NCI-H526 (cell line): ENCODE data around the gene MYEOV.

Experiments
- DNase-seq, 2 experiments: peaks; one replicate each; lab custom pipeline; 2025; lab: John Stamatoyannopoulos, UW

MYEOV gene

GRCh38 chr11:69265911-69266510 lies 27.9 kb upstream of the MYEOV start:
- DNase-seq: no peak

GRCh38 chr11:69267395-69267805 lies 26.6 kb upstream of the MYEOV start:
- no peak for DNase-seq

GRCh38 chr11:69268911-69269310 lies 25.0 kb upstream of the MYEOV start:
- DNase-seq: no peak

- DNase-seq: no peak
Observed at GRCh38 chr11:69269388-69269787, 24.6 kb upstream of the MYEOV start.

GRCh38 chr11:69269926-69270697 lies 23.8 kb upstream of the MYEOV start:
- no peak for DNase-seq

GRCh38 chr11:69270941-69271340 lies 23.0 kb upstream of the MYEOV start:
- peak in 1 of 2 experiments; percentile 56 for DNase-seq

DNA sequence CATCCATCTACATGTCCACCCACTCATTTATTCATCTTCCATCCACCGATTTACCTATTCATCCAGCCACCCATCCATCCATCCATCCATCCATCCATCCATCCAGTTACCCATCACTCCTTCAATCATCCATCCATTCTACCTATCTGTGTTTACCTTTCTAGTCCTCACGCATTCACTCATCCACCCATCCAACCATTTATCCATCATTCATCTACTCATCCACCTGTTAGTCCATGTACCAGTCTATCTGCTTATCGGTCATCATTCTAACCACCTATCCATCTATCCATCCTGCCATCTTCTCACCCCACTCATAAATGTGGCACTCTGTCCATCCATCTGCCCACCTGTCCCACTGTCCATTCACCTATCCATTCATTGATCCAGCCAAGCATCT lies 21.9 kb upstream of the MYEOV start:
- no peak for DNase-seq

DNA sequence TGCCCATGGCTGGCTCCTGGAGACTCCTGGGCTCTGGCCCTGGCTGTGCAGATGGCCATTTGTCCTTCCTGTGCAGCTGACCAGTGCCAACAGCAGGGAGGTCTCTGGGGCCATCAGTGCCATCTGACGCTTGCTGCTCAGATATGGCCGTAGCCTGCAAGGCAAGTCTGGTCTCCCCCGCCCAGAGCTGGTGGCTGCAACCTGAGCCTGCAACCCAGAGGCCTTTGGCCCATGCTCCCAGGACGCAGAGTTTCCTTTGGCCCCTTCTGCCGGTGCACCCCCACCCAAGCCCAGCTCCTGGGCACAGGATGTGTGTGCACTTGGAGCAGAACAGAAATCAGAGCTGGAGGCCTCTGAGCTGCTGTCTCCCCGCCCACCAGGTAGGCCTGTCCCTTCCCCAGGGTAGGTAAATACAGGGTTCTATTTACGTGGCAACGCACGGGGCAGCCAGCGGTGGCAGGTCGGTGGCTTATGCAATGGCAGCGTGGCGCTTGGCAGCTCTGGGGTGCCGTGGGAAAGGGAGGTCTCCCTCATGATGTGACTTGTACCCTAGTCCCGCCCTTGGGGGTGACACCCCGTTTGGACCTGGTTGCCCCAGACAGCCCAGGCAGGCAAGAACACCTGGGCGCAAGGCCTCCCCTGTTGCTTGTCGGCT lies 21.0 kb upstream of the MYEOV start:
- no peak for DNase-seq

DNA sequence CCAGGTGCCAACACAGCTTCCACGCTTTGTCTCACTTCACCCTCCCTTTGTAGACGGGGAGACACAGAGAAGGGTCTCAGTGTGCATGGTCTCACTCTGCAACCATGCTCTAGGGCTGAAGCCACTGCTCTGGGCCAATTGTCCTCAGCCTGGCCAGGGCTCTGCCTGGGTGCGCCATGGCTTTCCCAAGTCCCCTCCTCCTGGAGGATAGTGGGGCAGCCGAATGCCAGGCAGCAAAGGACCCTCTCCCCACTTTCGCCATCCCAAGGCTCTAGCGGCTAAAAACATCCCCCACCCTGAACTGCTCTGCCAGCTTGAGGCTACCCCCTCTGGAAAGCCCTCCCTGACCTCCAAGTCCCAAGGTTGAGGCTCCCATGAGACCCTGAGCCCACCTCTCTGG lies 20.4 kb upstream of the MYEOV start:
- no peak for DNase-seq

DNA sequence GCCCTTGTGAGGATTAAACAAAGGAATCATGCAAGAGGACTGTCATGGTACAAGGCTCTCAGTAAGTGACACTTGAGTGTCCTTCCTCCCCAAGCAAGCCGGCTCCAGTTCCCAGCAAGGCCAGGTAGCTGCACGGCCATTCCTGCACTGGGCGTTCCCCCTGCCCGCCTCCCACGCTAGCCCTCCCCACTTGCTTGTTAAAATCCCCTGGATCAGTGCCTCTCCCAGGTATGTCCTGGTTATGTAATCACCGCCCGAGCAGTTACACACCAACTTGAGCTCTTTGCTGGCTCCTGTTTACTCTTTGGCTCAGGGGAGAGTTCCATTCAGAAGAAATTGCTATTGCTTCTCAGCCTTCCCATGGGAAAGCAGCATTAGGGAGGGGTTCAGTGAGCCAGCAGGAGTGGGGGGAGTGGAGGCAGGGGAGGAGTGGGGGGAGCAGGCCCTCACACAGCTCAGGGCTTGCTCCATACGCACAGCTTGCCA lies 19.4 kb upstream of the MYEOV start:
- peak; percentile 58 to 80 for DNase-seq

DNA sequence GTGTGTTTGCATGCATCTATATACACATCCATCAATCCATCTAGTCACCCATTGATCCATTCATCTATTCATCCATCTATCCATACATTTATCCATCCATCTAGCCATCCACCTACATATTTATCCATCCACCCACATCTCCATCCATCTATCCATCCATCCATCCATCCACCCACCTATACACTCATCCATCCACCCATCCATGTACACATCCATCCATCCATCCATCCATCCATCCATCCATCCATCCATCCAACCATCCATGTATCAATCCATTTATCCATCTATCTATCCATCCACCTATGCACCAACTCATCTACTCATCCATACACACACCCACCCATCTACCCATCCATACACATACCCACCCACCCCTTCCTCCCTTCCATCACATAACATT lies 18.8 kb upstream of the MYEOV start:
- DNase-seq: no peak

GRCh38 chr11:69276165-69276564 lies 17.8 kb upstream of the MYEOV start:
- no peak for DNase-seq

- peak; percentile 37 to 73 for DNase-seq
Observed at GRCh38 chr11:69277074-69277809, 16.7 kb upstream of the MYEOV start.

- peak; percentile 57 to 91 for DNase-seq
Observed at GRCh38 chr11:69278091-69278867, 15.7 kb upstream of the MYEOV start.

DNA sequence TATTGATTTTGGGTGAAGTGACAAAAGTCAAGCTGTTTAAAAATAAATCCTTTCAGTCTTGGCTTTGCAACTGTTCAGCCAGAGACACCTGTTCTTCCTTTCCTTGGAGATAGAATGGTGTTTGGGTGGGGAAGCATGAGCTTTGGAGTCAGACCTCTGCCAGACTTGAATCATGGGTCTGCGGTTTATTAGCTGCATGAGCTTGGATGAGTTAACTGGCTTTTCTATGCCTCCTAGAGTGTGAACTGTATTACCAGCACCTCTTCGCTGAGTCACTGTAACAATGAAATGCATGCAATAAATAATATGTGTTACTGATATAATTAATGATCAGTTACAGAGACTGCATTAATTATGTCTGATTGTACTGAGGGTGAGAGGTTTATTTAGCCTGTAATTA lies 13.5 kb upstream of the MYEOV start:
- DNase-seq: no peak

DNA sequence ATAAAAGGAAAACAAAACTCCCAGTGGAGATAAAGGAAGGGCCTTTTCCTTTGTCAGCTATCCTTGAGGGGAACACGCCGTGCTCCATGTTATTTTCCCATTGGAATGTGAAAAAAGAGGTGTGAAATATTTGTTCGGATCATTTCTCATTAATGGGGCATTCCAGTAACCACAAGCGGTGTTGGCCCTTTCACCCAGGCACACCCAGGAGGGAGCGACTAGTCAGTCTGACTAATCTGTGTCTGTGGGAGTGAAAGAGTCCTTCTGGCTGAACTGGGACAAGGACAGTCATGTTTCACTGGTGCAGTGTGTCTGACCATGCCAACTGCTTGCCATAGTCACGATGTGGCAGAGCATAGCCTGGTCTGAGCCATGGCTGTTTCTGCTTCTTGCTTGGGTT lies 13.0 kb upstream of the MYEOV start:
- no peak for DNase-seq

- no peak for DNase-seq
Observed at GRCh38 chr11:69283446-69283845, 10.5 kb upstream of the MYEOV start.

DNA sequence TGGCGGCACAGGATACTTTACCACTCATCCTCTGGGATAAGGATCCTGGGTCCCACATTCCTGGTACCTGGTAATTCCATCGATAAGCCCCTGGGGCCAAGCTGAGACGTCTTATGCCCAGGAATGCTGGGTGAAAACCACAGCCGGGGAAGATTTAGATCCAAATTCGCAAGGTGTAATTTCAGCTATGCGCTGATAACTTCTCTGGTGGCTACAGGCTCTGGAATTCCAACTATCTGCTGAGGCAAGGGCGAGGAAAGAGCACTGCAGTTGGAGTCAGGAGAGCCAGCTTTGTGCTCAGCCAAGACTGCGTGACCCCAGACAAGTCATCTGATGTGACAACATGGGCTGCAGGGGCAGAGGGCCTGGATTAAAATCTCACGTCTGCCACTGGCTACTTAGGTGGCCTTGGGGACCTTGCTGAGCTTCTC lies 9.9 kb upstream of the MYEOV start:
- no peak for DNase-seq

DNA sequence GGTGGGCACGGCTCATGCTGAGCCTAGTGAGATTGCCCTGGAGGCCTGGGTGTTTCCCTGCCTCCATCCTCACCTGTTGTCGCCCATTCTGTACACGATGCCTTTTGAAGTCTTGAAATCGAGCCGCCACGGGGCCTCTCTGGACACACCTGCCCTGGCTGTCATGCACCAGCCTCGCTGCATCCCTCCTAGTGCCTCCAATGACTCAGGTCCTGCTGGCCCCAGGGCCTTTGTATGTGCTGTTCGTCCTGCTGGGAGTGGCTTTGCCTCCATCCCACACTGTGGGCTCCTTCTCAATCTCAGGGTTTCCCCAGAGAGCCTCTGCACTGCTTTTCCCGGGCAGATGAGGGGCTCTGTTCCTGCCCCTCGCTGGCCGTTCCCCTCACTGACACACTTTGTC lies 8.9 kb upstream of the MYEOV start:
- no peak for DNase-seq

DNA sequence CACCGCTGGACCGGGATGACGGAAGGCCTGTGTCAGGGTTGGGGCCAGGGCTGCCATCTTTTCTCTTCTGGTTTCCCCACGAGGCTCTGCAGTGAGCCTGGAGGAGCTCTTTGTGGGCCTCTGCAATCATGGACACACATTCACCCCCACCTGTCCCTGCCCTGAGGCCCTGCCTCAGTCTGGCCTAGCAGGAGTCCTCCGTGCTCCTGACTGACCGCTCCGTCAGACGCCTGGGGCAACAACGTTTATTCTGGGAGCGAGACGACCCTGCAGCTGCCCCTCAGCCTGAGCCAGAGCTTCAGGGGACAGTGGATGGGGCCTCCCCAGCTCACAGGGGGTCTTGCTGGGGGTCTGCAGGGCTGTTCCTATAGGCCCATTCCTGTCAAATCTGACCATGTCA lies 8.2 kb upstream of the MYEOV start:
- no peak for DNase-seq
